ENCODE results near the gene ADAM19.

Gene ADAM19

DNA sequence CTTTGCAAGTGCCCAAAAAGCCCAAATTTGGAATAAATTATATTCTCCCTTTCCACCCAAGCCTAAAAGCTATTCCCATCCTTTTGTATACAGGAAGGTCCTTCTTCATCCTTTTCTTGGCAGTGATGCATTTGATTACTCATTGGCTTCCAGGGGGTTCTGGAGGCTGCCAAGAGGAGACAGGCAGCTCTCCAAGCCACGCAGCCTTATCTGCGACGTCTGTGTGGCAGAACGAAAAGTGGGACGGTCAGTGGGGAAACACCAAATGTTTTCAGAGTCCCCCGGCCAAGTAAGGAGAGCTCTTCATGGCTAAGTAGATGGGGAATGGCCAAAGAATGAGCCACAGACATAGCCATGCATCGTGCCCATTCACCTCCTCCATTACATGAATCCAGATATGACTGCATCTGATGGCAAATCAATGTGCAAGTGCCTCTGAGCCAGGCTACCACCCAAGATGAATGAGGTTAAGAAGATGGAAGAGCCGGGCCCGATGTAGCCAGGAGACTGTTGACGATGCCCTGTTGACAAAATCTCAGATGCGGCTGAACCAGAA, 12.1 kb downstream of the ADAM19 start:
- no peak for TF ChIP-seq CTCF (IDR thresholded peaks at IDR 0.05; ENCODE audit: control insufficient read depth, extremely low read depth, insufficient read depth)
- DNase-seq (ENCODE audit: low read depth): no peak

GRCh38 chr5:157562111-157562581, 13.4 kb downstream of the ADAM19 start:
- H3K4me3 ChIP-seq (ENCODE audit: low read depth, low read length): no peak overlapping the region
- DNase-seq (ENCODE audit: low read depth): no peak
- TF ChIP-seq CTCF (IDR thresholded peaks at IDR 0.05; ENCODE audit: control insufficient read depth, extremely low read depth, insufficient read depth): no peak

More for the DNA sequence above, 12.1 kb downstream of the ADAM19 start:
- no peak overlapping the region for H3K4me3 ChIP-seq (ENCODE audit: low read depth, low read length)

DNA sequence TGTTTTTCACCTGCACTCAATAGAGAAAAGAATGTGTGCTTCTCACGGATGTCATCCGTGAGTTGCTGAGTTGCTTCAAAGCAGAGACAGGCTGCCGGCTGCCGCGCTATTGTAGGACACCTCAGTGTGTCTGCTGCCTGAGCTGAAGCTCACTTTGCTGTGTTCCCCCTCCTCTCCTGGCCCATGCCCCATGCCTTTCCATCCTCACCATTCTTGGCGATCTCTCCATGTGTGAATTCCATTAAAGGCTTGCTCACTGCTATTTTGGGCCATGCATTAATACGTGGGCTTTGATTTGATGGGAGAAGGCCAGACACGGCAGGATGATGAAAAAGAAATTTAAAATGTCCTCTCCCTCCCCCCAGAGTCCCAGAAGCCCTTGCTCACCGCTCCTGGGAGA, 14.5 kb downstream of the ADAM19 start:
- H3K4me3 ChIP-seq (ENCODE audit: low read depth, low read length): no peak overlapping the region
- no peak for DNase-seq (ENCODE audit: low read depth)
- no peak for TF ChIP-seq CTCF (IDR thresholded peaks at IDR 0.05; ENCODE audit: control insufficient read depth, extremely low read depth, insufficient read depth)

- no peak overlapping the region for H3K4me3 ChIP-seq (ENCODE audit: low read depth, low read length)
- TF ChIP-seq CTCF (IDR thresholded peaks at IDR 0.05; ENCODE audit: control insufficient read depth, extremely low read depth, insufficient read depth): no peak
- DNase-seq (ENCODE audit: low read depth): no peak
Observed at GRCh38 chr5:157559301-157559700, 16.3 kb downstream of the ADAM19 start.

- no peak for TF ChIP-seq CTCF (IDR thresholded peaks at IDR 0.05; ENCODE audit: control insufficient read depth, extremely low read depth, insufficient read depth)
- no peak for DNase-seq (ENCODE audit: low read depth)
- no peak overlapping the region for H3K4me3 ChIP-seq (ENCODE audit: low read depth, low read length)
Observed at GRCh38 chr5:157558681-157559080, 16.9 kb downstream of the ADAM19 start.

DNA sequence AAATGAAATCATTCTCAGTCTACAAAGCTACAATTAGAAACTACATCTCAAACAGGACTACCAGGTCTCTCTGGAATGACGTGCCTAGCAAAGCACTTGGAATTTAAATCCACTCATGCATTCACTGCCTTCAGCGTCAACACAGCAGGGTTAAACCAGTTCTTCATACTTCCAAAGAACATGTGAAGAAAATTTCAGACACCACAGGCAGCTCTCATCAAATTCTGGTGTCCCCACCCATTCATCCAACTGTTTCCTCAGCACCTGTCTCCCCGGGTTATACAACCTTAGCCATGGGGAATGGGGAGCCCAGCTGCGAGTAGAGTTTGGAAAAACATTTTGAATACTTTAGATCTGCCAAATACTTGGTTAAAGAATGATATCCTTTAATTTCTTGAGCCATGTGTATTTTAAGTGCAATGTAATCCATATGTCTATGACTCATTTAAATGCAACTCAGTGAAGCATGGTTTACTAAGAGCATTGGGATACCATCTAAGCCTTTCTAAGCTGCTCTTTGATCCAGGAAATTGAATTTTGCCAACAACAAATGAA, 17.5 kb downstream of the ADAM19 start:
- TF ChIP-seq CTCF (IDR thresholded peaks at IDR 0.05; ENCODE audit: control insufficient read depth, extremely low read depth, insufficient read depth): no peak
- DNase-seq (ENCODE audit: low read depth): no peak

More for the DNA sequence above, 17.5 kb downstream of the ADAM19 start:
- H3K4me3 ChIP-seq (ENCODE audit: low read depth, low read length): no peak overlapping the region
